Measurements from ENCODE around the gene CD34.

- TF ChIP-seq CTCF (conservative IDR thresholded peaks at IDR 0.05; ENCODE audit: low read depth, low read length) = no peak
- TF ChIP-seq EZH2 (IDR thresholded peaks at IDR 0.05; ENCODE audit: borderline replicate concordance, low read depth, low read length, poor library complexity, severe bottlenecking) = no peak
Measured at GRCh38 chr1:207872621-207873020, 38.3 kb downstream of the CD34 start.

All from A673 (cell line).